ENCODE results near the gene CDK16. TPM values are rescaled to one million over a fixed set of nuclear protein-coding genes. Genes with fewer than 3 reads are reported as not detected.

The CDK16 gene
- polyA plus RNA-seq, 1 of the 3 experiments (the other 2 are of a cell fraction), result 116 TPM

DNA sequence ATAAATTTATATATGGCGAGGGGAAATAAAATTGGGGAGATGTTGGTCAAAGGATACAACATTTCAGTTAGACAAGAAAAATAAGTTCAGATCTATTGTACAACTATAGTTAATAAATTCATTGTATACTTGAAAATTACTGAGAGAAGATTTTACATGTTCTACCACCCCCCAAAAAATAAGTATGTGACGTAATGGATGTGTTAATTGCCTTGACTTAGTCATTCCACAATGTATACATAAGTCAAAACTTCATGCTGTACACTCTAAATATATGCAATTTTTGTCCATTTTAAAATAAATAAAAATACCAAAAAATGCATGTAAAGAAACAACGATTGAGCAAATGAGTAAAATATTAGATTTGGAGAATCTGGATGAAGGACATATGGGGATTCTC is 16.1 kb downstream of the CDK16 start:
- H3K27ac ChIP-seq (ENCODE audit: low read depth in 2 of 2, low read length in 1 of 2), result peak overlapping the region in 1 of 2 experiments; percentile 97; a peak in 2 of 4 replicates
- no peak for DNase-seq

More for the DNA sequence above, 16.1 kb downstream of the CDK16 start:
- ChIA-PET POLR2A (no interaction called here), CTCF (no interaction called here)
- Histone ChIP-seq H3K9me3 (no peaks in the 10 kb centered on the region), H3K36me3 (replicated peaks in 1 of 2; ENCODE audit: control insufficient read depth in 1 of 2, insufficient read depth in 2 of 2, low read length in 1 of 2) (peaks cover 2 to 3% of the 10 kb centered on the region in 2 experiments), H3K79me2 (ENCODE audit: insufficient read depth) (peaks cover 53% of the 10 kb centered on the region), H4K20me1 (ENCODE audit: insufficient read depth) (peaks cover 42% of the 10 kb centered on the region), H3F3A (replicated peaks; ENCODE audit: insufficient read depth) (peaks cover 23% of the 10 kb centered on the region), H3K9ac (peak overlapping the region; percentile 93), H3K9me2 (no peaks in the 10 kb centered on the region), H3K27me3 (ENCODE audit: insufficient read depth) (no peaks in the 10 kb centered on the region), H2AFZ (ENCODE audit: low read depth) (peak overlapping the region; percentile 87; the same call in 1 of the 2 replicates), H3K4me2 (peak overlapping the region; percentile 97), H3K4me3 (ENCODE audit: low read depth in 2 of 2, low read length in 1 of 2) (peak overlapping the region; percentile 78 to 83; a peak in 2 of 4 replicates), H3K4me1 (ENCODE audit: control insufficient read depth in 1 of 2, insufficient read depth in 2 of 2, low read depth in 1 of 2, low read length in 1 of 2) (peaks cover 0 to 10% of the 10 kb centered on the region in 2 experiments; a peak in 2 of 4 replicates)
- WGBS (ENCODE audit: low lambda C conversion rate), result 36% methylated on average over 3 of the region's 3 CpGs
- TF ChIP-seq, protein P1, sequence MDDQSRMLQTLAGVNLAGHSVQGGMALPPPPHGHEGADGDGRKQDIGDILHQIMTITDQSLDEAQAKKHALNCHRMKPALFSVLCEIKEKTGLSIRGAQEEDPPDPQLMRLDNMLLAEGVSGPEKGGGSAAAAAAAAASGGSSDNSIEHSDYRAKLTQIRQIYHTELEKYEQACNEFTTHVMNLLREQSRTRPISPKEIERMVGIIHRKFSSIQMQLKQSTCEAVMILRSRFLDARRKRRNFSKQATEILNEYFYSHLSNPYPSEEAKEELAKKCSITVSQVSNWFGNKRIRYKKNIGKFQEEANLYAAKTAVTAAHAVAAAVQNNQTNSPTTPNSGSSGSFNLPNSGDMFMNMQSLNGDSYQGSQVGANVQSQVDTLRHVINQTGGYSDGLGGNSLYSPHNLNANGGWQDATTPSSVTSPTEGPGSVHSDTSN (IDR thresholded peaks at IDR 0.05), result no peak
- no peak for TF ChIP-seq SIN3A (IDR thresholded peaks at IDR 0.05; ENCODE audit: borderline replicate concordance, low read depth, low read length)
- no peak for TF ChIP-seq RXRA (IDR thresholded peaks at IDR 0.05; ENCODE audit: borderline replicate concordance, low read depth)
- no peak for TF ChIP-seq TAF1 (IDR thresholded peaks at IDR 0.05; ENCODE audit: borderline replicate concordance, low read depth, low read length)
- no peak for TF ChIP-seq NFIC (IDR thresholded peaks at IDR 0.05; ENCODE audit: borderline replicate concordance)
- TF ChIP-seq FOXJ3 (CRISPR knock-in tag; IDR thresholded peaks at IDR 0.05), result no peak
- TF ChIP-seq MXI1 (IDR thresholded peaks at IDR 0.05; ENCODE audit: low read depth, low read length), result no peak
- TF ChIP-seq TCF12 (IDR thresholded peaks at IDR 0.05), result no peak
- TF ChIP-seq FOSL2 (IDR thresholded peaks at IDR 0.05; ENCODE audit: borderline replicate concordance, low read depth), result no peak
- no peak for TF ChIP-seq YY1 (IDR thresholded peaks at IDR 0.05; ENCODE audit: low read depth)
- no peak for TF ChIP-seq RAD21 (IDR thresholded peaks at IDR 0.05; ENCODE audit: low read length)
- no peak for TF ChIP-seq MEF2A (IDR thresholded peaks at IDR 0.05; ENCODE audit: borderline replicate concordance, low read depth)
- TF ChIP-seq, protein P2, sequence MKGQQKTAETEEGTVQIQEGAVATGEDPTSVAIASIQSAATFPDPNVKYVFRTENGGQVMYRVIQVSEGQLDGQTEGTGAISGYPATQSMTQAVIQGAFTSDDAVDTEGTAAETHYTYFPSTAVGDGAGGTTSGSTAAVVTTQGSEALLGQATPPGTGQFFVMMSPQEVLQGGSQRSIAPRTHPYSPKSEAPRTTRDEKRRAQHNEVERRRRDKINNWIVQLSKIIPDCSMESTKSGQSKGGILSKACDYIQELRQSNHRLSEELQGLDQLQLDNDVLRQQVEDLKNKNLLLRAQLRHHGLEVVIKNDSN (IDR thresholded peaks at IDR 0.05; ENCODE audit: borderline replicate concordance, low read depth), result no peak
- TF ChIP-seq, protein P3, sequence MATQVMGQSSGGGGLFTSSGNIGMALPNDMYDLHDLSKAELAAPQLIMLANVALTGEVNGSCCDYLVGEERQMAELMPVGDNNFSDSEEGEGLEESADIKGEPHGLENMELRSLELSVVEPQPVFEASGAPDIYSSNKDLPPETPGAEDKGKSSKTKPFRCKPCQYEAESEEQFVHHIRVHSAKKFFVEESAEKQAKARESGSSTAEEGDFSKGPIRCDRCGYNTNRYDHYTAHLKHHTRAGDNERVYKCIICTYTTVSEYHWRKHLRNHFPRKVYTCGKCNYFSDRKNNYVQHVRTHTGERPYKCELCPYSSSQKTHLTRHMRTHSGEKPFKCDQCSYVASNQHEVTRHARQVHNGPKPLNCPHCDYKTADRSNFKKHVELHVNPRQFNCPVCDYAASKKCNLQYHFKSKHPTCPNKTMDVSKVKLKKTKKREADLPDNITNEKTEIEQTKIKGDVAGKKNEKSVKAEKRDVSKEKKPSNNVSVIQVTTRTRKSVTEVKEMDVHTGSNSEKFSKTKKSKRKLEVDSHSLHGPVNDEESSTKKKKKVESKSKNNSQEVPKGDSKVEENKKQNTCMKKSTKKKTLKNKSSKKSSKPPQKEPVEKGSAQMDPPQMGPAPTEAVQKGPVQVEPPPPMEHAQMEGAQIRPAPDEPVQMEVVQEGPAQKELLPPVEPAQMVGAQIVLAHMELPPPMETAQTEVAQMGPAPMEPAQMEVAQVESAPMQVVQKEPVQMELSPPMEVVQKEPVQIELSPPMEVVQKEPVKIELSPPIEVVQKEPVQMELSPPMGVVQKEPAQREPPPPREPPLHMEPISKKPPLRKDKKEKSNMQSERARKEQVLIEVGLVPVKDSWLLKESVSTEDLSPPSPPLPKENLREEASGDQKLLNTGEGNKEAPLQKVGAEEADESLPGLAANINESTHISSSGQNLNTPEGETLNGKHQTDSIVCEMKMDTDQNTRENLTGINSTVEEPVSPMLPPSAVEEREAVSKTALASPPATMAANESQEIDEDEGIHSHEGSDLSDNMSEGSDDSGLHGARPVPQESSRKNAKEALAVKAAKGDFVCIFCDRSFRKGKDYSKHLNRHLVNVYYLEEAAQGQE (IDR thresholded peaks at IDR 0.05; ENCODE audit: low read depth, low read length), result no peak
- no peak for TF ChIP-seq RFX5 (IDR thresholded peaks at IDR 0.05; ENCODE audit: low read length)
- TF ChIP-seq EZH2phosphoT487 (IDR thresholded peaks at IDR 0.05; ENCODE audit: borderline replicate concordance, low read depth), result no peak
- TF ChIP-seq, protein P4, sequence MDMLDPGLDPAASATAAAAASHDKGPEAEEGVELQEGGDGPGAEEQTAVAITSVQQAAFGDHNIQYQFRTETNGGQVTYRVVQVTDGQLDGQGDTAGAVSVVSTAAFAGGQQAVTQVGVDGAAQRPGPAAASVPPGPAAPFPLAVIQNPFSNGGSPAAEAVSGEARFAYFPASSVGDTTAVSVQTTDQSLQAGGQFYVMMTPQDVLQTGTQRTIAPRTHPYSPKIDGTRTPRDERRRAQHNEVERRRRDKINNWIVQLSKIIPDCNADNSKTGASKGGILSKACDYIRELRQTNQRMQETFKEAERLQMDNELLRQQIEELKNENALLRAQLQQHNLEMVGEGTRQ (IDR thresholded peaks at IDR 0.05; ENCODE audit: borderline replicate concordance, low read depth, low read length), result no peak

Data from SK-N-SH (cell line).